Liver (tissue), 3 donors: ENCODE data around the gene R3HDM1.

Experiments used
- ATF3 ChIP-seq: IDR thresholded peaks from 2 replicates; pipeline ENCODE4 v1.6.1; 2016; ENCODE audit warnings: antibody characterized with exemption
- CTCF ChIP-seq: fragments of 150-350 bp; IDR thresholded peaks from 2 replicates; pipeline ENCODE4 v1.5.1; 2017; ENCODE audit warnings: improper control_type of control experiment, low read depth, low read length; ENCODE audit not compliant: missing input control
- GABPA ChIP-seq, 2 donors: IDR thresholded peaks in 1 of 2; conservative IDR thresholded peaks in 1 of 2; 2 replicates each; pipeline ENCODE4 v1.6.1; 2016; ENCODE audit warnings: antibody characterized with exemption in 2 of 2, mild to moderate bottlenecking in 1 of 2, moderate library complexity in 1 of 2
- MAX ChIP-seq: IDR thresholded peaks from 2 replicates; pipeline ENCODE4 v1.6.1; 2016; ENCODE audit warnings: antibody characterized with exemption
- RAD21 ChIP-seq, 2 donors: IDR thresholded peaks; 2 replicates each; pipeline ENCODE4 v1.6.1; 2016; ENCODE audit warnings: antibody characterized with exemption in 2 of 2, mild to moderate bottlenecking in 2 of 2
- SP1 ChIP-seq: IDR thresholded peaks from 2 replicates; pipeline ENCODE4 v1.6.1; 2018; ENCODE audit warnings: antibody characterized with exemption, mild to moderate bottlenecking
- ZBTB33 ChIP-seq: IDR thresholded peaks from 2 replicates; pipeline ENCODE4 v1.6.1; 2016; ENCODE audit warnings: antibody characterized with exemption
- donor health status: healthy.
- donor health status: healthy.

GRCh38 chr2:135633582-135633981 is 102.3 kb downstream of the R3HDM1 start:
- TF ChIP-seq CTCF: no peak
- TF ChIP-seq ZBTB33: no peak
- TF ChIP-seq RAD21 (IDR thresholded peaks at IDR 0.05): no peak
- no peak for TF ChIP-seq SP1
- no peak for TF ChIP-seq MAX
- TF ChIP-seq GABPA (IDR thresholded peaks at IDR 0.05 in 1 of 2, conservative IDR thresholded peaks at IDR 0.05 in 1 of 2): no peak
- no peak for TF ChIP-seq ATF3
